Measurements from ENCODE around the gene MALAT1.

DNA sequence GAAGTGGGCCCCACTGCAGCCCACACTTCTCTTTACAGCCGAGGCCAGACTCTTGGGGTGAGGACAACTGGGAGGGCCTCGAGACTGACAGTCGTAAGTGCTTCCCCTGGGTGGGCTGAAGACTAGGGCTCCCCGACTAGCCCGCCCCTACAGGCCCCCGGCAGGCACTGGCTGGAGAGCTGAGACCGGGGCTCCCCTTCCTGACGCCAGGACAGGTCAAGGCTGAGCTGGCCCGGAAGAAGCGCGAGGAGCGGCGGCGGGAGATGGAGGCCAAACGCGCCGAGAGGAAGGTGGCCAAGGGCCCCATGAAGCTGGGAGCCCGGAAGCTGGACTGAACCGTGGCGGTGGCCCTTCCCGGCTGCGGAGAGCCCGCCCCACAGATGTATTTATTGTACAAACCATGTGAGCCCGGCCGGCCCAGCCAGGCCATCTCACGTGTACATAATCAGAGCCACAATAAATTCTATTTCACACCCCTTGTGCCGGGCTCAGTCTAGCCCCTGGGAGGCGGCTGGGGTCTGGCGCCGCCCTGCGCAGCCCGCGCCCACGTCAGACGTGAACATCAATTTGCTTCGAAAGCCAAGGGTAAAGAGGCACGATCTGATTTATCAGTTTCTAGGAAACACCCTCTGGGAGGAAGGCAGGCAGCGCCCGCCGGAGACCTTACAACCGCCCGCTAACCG is 39.5 kb downstream of the MALAT1 start:
- TF ChIP-seq, protein P1, sequence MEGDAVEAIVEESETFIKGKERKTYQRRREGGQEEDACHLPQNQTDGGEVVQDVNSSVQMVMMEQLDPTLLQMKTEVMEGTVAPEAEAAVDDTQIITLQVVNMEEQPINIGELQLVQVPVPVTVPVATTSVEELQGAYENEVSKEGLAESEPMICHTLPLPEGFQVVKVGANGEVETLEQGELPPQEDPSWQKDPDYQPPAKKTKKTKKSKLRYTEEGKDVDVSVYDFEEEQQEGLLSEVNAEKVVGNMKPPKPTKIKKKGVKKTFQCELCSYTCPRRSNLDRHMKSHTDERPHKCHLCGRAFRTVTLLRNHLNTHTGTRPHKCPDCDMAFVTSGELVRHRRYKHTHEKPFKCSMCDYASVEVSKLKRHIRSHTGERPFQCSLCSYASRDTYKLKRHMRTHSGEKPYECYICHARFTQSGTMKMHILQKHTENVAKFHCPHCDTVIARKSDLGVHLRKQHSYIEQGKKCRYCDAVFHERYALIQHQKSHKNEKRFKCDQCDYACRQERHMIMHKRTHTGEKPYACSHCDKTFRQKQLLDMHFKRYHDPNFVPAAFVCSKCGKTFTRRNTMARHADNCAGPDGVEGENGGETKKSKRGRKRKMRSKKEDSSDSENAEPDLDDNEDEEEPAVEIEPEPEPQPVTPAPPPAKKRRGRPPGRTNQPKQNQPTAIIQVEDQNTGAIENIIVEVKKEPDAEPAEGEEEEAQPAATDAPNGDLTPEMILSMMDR (conservative IDR thresholded peaks at IDR 0.05; ENCODE audit: low read length), result no peak
- TF ChIP-seq EZH2phosphoT487 (IDR thresholded peaks at IDR 0.05; ENCODE audit: borderline replicate concordance, low read depth, low read length), result no peak

Measured in OCI-LY7 (cell line).